D721Med (cell line): ENCODE measurements around the gene DNM2.

Experiments
- DNase-seq: peaks from one replicate; pipeline ENCODE4 v3.0.0; 2011; ENCODE audit warnings: low spot score; ENCODE audit not compliant: insufficient read length
- FAIRE-seq: peaks from 2 replicates; lab custom pipeline; 2011; peaks lifted over from hg19 to GRCh38; lab: Jason Lieb, UNC
- CTCF ChIP-seq: IDR thresholded peaks from 2 replicates; pipeline ENCODE4 v1.5.1; 2012; ENCODE audit warnings: mild to moderate bottlenecking, control low read depth; ENCODE audit not compliant: insufficient read depth; ENCODE audit errors: missing control alignments

Gene DNM2

GRCh38 chr19:10823690-10824089, 105.8 kb downstream of the DNM2 start:
- DNase-seq (no peak), FAIRE-seq (no peak)
- TF ChIP-seq CTCF = no peak

DNA sequence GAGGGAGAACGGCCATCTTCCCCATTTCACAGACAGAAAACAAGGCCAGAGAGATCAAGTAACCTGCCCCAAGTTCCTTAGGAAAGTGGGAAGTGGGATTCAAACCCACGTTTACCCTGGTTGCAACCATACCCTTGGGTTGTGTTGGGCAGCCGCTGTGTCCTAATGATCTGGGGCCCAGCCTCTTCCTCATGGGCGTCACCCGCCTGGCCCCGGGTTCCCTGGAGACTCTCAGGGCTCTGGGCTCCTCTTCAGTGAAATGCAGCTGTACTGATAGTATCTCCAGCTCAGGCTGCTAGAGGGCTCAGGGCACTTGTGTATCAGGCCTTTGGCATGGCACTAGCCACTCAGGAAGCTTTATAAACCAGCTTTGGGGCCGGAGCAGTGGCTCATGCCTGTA, 108.4 kb downstream of the DNM2 start:
- no peak for FAIRE-seq
- DNase-seq = no peak
- TF ChIP-seq CTCF = no peak

DNA sequence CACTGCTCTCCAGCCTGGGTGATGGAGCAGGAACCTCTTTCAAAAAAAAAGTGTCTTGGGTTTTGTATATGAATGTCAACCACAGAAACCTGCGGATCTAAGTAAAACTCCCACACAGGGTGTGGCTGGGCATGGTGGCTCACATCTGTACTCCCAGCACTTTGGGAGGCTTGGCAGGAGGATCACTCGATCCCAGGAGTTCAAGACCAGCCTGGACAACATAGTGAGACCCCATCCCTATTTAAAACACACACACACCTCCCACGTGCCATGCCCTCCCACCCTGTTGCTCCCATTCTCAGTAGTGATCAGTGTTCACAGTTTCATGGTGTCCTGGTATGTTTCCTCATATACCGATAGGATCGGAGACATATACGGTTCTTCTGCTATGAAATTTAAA, 109.0 kb downstream of the DNM2 start:
- no peak for TF ChIP-seq CTCF
- FAIRE-seq = no peak
- no peak for DNase-seq

GRCh38 chr19:10828981-10829821, 111.3 kb downstream of the DNM2 start:
- DNase-seq (no peak), FAIRE-seq (no peak)
- TF ChIP-seq CTCF = peak; percentile 4

DNA sequence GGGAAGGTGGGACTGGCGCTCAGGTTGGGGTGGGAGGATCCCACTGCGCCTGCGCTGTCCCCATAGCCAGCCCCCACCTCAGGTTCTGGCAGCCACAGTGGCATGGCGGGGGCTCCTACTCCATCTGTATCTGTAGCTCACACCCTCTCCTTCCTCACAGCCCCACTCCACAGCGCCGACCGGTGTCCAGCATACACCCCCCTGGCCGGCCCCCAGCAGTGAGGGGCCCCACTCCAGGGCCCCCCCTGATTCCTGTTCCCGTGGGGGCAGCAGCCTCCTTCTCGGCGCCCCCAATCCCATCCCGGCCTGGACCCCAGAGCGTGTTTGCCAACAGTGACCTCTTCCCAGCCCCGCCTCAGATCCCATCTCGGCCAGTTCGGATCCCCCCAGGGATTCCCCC, 112.1 kb downstream of the DNM2 start:
- no peak for DNase-seq
- FAIRE-seq = no peak
- no peak for TF ChIP-seq CTCF

DNA sequence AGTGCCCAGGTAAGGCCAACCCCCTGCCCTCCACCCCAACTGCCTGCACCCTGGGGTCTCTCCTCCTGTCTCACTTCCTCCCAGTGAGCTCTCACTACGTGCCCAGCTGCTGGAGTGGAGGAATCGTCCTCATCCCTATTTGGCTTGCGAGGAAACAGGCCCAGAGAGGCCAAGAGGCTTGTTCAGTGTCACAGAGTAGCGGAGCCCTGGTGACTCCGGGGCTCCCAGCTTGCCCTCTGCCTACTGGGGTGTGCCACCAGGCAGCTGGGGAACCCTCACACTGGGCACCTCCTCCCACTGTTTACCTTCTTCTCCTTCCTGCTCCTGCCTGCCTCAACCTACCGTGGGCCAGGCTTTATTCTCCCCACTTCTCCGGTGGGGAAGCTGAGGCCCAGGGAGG, 112.5 kb downstream of the DNM2 start:
- DNase-seq (no peak), FAIRE-seq (no peak)
- no peak for TF ChIP-seq CTCF
